Fibroblast of skin of scalp (primary cell): ENCODE data around the gene CHAT.

Experiments
- DNase-seq: peaks from one replicate; pipeline ENCODE4 v3.0.0-alpha.2; 2013

Gene CHAT

GRCh38 chr10:49612513-49613164 lies 1.2 kb upstream of the CHAT start:
- DNase-seq: no peak

GRCh38 chr10:49613165-49613881 lies 514 bp upstream of the CHAT start:
- DNase-seq: no peak

- no peak for DNase-seq
Measured at GRCh38 chr10:49614242-49615198, 683 bp downstream of the CHAT start.

GRCh38 chr10:49615213-49615612 lies 1.4 kb downstream of the CHAT start:
- DNase-seq: no peak

- no peak for DNase-seq
Measured at GRCh38 chr10:49615721-49616120, 1.9 kb downstream of the CHAT start.

GRCh38 chr10:49616421-49617101 lies 2.7 kb downstream of the CHAT start:
- no peak for DNase-seq

- DNase-seq: no peak
Measured at GRCh38 chr10:49617121-49618020, 3.5 kb downstream of the CHAT start.

GRCh38 chr10:49618821-49619220 lies 5.0 kb downstream of the CHAT start:
- DNase-seq: no peak

GRCh38 chr10:49619613-49620012 lies 5.8 kb downstream of the CHAT start:
- no peak for DNase-seq

- DNase-seq: no peak
Measured at GRCh38 chr10:49620286-49620810, 6.5 kb downstream of the CHAT start.

- DNase-seq: no peak
Measured at GRCh38 chr10:49620841-49621378, 7.1 kb downstream of the CHAT start.

- DNase-seq: no peak
Measured at GRCh38 chr10:49621561-49621960, 7.7 kb downstream of the CHAT start.

GRCh38 chr10:49622426-49623425 lies 8.9 kb downstream of the CHAT start:
- DNase-seq: no peak

- no peak for DNase-seq
Measured at GRCh38 chr10:49624629-49625028, 10.8 kb downstream of the CHAT start.

GRCh38 chr10:49625411-49625810 lies 11.6 kb downstream of the CHAT start:
- DNase-seq: no peak

- DNase-seq: no peak
Measured at GRCh38 chr10:49627038-49627437, 13.2 kb downstream of the CHAT start.

GRCh38 chr10:49627644-49628247 lies 13.9 kb downstream of the CHAT start:
- DNase-seq: no peak

- DNase-seq: no peak
Measured at GRCh38 chr10:49628599-49628998, 14.8 kb downstream of the CHAT start.

GRCh38 chr10:49629431-49629881 lies 15.6 kb downstream of the CHAT start:
- no peak for DNase-seq
